NCI-H1092 (cell line): ENCODE results near the gene PCDH1.
"Not testable (repeated sequence)": the region's sequence is repeated elsewhere in the genome, so short reads cannot be mapped to it uniquely, and the experiment has no call there.

Source experiments
- DNase-seq: peaks from one replicate; lab custom pipeline; 2025; lab: John Stamatoyannopoulos, UW

Gene PCDH1

DNA sequence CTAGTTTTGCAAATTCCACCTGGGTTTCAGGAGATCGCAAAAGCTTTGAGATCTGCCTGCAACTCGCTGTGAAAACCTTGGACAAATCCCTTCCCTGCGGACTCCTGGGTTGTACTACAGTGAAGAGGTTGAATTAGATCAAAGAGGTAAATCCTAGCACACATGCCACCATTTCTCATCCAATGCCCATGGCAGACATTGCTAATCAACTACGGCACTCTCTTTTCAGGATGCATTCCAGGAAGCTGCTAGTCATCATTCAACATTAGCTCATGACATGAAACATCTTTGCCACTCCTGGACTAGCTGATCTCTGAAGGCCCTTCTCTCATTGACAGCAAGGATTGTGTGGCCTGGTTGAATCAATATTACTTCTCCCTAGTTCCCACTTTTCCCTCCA lies 46.1 kb downstream of the PCDH1 start:
- DNase-seq: no peak

DNA sequence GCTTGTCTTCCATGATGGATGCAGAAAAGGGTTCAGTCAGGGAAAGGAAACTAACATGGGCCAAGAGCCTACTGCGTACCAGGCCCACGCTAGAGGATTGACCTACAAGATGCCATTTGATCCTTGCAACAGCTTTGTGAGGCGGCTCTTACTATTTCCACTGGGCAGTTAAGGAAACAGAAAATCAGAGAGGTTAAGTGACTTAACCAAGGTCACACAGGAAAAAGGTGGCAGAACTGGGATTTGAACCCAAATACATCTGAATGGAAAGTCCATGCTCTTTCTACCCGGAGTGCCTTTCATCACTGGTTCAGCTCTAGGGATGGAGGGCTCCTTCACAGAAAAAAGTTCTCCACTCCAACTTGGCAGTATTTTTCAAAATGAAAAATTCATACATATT lies 50.0 kb downstream of the PCDH1 start:
- no peak for DNase-seq

DNA sequence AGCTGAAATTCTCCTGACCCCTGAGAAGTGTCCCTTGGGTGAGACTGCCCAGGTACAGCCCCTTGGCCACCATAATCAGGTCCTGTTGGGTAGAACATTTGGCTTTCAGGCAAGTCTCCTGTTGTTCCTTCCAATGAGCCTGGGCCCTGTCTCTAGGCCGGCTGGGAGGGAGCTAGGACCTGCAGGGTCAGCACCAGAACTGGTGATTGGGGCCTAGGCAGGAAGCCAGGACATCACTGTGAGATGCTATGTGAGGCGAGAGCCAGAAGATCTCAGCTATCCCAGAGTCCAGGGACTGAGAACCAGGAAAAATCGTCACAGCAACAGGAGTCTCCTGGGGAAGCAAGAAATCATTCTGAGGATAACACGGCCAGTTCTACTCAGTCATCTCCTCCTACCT lies 51.5 kb downstream of the PCDH1 start:
- DNase-seq: no peak

DNA sequence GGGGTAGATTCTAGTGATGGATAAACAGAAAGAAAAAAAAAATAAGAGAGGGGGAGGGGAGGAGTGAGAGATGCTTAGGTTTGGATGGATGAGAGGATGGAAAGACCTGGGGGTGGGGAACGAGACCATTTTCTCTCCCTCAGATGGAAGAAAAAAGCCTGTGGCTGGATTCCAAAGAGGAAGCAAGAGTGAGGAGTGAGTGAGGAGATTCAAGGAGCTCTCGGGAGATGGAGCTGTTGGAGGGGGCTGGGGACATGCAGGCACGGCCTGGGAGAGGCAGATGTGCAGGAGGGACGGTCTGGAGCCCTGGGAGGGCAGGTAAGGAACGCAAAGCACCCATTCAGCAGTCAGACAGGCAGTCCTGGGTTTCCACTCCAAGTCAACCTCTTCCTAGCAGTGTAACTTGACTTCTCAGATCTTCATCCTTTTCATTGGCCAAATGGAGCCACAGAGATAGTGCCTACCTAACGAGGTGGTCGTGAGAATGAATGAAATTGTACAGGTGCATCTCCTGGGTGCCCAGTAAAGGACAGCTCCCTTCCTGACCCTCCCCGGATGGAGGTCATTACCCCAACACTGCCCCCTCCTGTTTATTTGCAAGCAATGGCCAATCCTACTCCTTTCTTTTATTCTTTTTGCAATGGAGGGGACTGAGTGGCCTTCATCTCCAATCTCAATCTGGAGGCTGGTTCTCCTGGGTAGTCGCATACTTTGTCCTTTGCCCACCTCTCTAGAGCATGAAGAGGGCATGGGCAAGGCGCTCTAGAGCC lies 52.2 kb downstream of the PCDH1 start:
- no peak for DNase-seq

DNA sequence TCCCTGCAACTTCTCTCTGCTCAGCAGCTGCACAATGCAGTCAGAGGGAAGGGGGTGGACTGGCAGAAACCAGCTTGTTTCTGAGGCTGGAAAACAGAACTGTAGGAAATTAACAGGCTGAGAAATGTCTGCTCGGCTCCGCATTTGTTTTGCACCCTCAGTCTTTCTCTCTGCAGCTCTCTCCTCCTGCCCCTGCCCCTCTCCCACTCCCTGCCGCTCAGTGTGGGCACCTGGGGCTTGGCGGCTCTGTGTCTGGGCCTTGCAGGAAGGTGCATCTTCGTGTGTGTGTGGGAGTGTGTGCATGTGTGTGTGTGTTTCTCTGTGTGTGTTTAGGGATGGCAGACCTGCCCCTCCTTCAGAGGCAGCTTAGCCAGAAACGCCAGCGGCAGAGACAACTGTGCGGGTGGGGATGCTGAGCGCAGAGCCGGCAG lies 53.0 kb downstream of the PCDH1 start:
- DNase-seq: no peak

DNA sequence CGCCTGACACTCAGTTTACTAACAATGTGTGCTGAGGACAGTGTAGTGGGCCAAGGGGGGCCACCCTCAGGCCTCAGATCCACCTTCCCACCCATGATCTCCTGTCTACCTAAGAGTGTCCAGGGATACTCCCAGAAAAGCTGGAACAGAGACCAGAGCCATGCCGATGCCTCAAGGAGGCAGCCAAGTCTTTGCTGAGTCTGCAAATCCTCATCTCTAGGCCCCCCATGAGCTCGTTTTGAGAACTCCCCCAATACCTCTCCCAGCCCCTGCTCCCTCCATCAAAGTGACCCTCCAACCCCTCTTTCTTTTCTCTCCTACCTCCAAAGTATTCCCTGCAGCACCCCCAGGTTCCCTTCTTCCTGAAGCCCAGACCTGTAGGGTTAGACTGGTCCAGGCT lies 53.5 kb downstream of the PCDH1 start:
- no peak for DNase-seq

DNA sequence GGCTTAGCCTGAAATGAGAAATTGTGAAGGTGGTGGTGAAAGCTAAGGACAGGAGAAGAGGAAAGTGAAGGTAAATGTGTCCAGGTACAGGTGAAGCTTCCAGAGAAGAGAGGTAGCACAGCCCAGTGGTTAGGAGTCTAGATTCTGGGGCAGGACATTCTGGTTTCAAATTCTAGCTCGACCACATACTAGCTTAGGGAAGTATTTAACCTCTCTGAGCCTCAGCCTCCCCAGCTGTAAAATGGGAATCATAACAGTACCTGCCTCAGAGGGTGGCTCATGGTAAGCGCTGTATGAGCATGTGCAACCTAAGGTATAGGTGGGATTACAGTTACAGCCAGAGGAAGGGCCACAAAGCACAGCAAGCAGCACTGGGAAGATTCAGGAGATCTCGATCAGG lies 55.2 kb downstream of the PCDH1 start:
- no peak for DNase-seq

DNA sequence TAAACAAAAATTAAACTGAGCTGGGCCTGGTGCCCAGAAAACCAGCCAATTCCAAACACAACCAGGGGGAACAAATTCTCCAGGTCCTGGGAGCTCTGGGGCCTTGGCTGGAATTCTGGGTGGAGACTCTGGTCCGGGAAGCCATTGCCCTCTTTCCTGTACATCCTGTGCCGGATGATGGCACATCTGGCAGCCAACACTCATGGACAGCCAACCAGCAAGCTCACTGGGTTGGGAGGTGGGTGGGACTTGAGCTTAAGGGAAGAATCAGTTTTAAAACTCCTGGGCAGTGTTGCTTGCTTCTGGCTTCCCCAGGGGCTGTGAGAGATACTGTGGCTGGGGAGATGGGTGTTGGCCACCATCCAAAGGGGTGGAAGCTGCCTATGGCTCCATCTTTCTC lies 56.1 kb downstream of the PCDH1 start:
- DNase-seq: no peak

DNA sequence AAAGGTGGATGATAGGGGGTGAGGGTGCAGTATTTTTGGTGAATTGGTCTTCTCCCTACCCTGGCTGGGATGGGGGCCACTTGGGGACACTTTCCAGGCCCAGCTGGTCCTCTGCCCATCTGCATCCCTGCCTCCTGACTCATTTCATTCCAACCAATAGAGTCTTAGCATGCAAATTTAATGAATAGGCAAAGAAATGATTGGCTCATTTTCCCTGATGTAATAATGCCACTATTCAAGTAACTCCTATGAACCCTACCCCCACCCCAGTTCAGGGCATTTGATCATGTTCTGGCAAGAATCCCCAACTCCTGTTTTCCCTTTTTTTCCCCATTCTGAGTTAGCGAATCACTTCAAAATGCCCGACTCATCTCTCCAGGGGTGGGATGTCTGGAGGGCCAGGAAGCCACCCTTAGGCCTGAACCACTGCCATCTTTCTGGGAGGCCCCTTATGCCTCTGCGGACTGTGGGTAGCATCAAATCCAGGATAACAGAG lies 56.7 kb downstream of the PCDH1 start:
- DNase-seq: no peak

DNA sequence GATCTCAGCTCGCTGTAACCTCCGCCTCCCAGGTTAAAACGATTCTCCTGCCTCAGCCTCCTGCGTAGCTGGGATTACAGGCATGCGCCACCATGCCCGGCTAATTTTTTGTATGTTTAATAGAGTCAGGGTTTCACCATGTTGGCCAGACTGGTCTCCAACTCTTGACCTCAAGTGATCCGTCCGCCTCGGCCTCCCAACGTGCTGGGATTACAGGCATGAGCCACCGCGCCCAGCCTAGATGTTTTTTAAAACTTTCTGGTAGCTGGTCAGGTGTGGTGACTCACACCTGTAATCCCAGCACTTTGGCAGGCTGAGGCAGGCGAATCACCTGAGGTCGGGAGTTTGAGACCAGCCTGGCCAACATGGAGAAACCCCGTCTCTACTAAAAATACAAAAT lies 57.5 kb downstream of the PCDH1 start:
- not testable (repeated sequence) for DNase-seq

DNA sequence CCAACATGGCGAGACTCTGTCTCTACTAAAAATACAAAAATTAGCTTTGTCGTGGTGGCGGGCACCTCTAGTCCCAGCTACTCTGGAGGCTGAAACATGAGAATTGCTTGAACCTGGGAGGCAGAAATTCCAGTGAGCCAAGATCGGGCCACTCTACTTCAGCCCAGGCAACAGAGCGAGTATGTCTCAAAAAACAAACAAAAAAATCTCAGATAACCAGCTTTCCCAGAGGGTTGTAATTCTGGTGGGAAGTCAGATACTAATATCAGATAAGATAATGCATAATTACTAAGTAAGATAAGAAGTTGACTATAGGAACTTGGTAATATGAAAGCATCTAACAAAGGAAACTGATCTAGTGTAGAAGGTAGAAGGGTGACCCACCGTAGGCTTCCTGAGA lies 60.6 kb downstream of the PCDH1 start:
- DNase-seq: no peak

DNA sequence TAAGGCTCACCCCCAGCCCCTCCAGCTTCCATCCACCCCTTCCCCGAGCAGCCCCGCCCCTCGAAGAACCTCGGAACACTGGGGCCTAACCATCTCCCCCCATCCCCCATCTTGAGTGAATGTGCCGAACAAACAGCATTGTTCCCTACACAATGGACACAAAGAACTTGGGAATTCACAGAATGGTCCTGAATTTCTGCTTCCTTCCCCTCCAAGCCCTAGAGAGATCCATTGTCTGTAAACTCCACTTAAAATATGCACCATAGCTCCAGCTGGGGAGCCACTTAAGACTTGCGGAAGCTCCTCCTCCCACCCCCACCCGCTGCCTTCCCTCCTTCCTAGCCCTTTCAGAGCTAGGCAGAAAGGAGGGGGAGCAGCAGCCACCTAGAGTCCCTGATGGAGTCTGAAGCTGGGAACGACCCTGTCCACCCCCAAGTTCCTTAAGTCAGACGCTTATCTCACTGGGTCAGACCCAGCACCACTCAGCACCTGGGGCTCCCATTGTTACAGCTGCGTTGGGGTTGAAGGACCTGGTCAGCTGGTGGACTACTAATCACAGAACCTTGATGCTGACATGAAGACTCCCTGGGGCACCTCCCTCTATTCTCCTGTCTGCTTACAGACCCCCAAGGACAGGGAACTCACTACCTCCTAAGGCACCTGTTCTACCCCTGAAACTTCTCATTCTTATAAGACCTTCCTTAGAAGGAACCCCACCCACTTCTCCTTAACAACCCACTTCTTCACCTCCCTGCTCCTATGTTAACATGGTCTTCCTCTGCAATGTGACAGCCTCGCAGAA lies 61.4 kb downstream of the PCDH1 start:
- DNase-seq: no peak

DNA sequence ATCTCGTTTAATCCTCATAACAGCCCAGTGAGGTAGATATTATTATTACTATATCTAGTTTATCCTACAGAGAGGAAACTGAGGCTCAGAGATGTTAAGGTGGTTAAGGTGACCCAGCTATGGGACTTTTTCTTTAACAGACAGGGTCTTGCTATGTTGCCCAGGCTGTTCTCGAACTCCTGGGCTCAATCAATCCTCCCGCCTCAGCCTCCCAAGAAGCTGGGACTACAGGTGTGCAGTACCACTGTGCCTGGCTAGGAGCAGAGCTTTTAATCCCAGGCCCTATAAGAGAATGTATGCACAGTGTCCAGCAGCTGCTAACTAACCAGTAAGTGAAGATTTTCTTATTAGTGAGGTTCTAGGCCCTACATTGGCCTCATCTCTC lies 62.4 kb downstream of the PCDH1 start:
- DNase-seq: no peak

DNA sequence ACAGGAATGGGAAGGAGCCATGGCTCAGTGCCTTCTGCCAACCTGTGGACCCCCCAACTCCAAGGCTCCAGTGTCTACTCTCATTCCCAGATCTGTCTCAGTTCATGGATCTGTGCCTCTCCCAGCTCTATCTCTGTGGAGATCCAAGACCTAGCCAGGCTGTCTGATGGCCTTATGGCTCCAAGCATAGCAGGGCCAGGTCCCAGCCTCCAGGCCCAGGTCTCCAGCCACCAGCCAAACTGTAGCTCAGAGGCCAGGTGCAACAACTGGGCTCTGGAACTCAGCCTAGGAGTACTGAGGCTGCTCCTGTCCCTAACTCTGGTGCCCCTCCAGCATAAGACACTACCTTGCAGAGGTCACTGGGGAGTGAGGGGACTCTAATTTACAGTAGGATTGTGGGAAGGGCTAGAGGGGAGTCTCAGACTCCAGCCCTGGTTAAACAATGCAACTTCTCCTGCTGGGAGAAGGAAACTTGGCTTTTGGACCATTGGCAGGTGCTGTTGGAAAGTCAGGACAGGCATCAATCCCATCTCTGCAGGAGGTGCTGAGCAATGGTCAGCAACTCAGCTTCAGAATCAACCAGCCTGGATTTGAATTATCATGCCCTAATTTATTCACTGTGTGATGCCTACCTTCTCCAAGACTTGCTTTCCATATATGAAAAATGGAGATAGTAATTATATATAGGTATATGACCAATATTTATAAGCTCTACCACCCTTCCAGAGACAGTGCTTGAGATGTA lies 63.0 kb downstream of the PCDH1 start:
- no peak for DNase-seq

DNA sequence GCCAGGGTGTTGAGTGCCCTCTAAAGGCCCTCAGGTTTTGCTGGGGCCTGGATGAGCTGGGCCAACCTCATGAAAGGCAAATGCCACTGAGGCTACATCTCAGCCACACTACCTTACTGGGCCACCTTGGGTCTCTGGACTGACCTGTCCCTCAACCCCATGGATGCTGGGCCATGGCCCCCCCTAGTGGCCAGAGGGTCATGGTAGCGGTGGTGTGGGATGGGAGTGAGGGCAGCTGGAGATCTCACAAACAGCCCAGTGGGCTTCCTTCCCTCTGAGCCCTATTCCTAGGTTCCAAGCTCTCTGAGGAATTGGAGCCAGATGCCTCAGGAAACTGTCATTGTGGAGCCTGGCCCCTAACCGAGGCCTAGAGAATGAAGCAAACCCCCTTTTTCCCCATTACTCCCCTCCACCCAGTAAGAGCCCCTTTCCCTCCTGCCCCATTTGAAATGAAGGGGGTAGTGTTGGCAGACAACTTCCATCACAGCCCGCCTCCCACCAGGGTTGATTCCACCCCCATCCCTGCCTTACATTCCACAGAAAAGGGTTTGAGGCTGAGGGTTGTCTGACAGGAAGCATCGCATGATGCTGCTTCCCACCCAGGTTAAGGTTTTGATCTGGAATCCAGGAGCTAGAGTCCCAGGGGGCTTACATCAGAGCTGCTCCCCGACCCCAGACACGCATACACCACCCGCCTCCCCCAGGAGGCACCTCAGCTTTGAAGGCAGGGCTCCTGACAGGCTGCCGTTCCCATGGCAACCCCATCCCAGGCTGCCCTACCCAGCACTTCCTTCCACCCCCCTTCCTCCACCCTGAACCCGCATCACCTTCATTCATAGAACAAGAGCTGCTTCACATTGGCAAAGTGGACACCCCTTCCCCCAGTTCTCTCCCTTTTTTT lies 63.9 kb downstream of the PCDH1 start:
- peak; percentile 13 for DNase-seq

DNA sequence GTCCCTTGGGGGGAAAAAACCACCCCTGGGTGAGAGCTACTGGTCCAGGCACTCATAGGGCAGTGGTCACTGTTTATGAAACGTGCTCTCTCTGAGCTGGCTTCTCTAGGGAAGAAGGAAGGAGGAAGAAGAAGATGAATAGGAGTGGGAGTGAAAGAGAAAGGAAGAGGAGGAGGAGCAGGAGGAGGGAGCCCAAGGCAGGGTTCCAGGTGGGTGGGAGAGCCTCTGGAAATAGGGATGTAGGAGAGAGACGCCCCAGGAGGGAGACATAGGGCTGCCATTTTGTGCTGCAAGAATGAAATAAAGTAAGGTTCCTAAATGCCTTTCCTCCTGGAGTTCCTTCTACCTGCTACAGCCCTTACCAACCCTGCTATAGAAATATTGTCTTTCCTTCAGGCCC lies 65.7 kb downstream of the PCDH1 start:
- no peak for DNase-seq

DNA sequence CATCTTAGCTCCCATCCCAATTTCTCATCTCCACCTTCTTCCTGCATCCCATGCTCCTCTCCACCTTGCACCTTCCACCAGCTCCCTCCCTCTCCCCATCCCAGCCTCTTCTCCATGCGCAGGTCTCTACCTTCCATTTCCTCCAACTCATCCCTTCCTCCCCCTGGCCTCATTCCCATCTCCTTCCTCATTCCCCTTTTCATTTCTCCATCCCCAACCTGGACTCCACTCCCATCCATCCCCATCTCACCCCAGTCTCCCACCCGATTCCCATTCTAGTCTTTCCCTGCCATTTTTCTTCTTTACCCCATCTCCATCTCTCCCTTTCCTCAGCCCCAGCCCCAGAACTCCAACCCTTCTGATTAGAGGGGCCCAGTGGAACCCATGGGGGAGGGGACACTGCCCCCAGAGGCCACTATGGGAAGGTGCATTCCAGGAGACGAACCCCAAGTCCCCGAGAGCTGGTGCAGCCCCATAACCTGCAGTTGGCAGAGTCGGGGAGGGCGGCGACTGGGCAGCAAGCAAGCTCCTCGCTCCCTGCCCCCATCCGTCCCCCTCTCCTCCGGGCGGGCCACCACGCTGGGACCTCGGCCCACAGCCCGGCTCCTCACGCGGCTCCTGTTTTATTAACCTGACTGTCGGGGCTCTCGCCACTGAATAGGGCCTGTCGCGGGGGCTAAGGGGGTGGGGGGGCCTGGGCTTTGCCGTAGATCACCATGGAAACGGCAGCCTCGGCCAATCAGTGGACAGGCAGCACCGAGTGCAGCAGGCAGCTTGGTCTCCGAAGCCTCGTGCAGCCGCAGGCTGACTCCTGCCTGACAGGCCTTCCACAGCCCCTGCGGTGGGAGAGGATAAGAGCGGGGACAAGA lies 66.7 kb downstream of the PCDH1 start:
- DNase-seq: peak; percentile 60

DNA sequence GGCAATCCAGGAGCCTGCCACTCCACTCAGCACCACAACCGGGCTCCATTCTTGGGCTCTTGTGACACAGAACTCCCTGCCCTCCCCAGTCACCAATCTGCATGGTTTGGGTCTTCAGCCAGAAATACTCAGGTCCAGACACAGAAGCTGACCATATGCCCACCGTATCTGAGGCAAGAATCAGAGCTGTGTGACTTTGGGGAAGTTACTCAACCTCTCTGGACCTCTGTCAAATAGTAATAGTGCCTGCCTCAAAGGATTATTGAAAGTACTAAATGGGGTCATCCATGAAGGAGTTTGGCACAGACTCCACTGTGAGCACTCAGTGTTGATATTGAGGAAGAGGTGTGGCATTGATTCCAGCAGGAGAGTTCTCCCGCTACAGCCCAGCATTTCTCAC lies 67.5 kb downstream of the PCDH1 start:
- no peak for DNase-seq

DNA sequence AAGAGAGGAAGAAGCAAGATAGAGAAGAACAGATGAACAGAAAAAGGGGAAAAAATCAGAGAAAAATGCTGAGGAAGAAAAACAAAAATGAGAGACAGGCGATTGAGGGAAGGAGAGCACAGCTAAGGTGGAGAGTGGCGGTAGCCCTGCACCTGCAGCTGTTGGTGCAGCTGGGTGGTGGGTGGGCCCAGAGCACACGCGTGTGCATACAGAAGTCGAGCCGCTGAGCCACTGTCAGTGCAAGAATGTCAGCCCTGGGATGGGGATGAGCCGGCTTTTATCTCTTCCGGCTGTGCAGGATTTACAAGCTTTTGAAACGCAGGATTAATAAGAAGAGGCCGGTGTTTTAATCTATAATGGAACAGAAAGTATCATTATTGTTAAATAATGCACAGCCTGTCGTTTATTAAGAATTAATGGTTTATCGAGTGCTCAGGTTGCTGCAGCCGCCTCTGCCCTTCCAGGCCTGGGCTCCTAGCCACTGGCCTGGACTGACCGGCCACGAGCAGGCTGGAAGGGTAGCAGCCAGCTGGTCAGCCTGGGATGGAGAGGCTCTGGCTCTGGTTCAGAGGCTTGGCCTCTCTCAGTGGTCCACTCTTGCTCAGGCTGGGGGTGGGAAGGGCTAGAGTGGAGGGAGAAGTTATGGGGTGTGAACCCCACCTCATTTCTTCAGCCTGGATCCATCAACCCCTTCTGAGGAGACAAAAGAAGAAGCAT lies 68.7 kb downstream of the PCDH1 start:
- DNase-seq: no peak

DNA sequence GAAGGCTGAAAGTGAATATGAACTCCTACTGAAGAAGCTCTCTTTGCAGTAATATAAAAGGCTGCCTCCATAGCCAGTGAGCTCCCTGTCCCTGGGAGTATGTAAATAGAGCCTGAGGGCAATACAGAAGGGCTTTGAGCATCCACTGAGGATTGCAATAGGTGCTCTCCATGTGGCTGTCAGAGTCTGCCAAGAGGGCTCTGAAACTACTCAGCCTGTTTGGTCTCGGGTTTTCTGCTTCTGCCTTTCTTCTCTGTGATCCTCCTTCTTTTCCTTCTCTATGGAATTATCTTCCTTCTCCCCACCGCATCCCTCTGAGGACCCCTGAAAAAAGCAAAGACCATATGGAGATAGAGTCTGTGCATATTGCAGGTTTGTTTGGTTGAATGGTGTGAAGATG lies 69.4 kb downstream of the PCDH1 start:
- DNase-seq: no peak
